GM12891 (cell line): ENCODE data around the gene PAEP.
"Not testable (repeated sequence)": the region's sequence is repeated elsewhere in the genome, so short reads cannot be mapped to it uniquely, and the experiment has no call there.

Source experiments
- DNase-seq: peaks from one replicate; pipeline ENCODE4 v3.0.0; 2011; ENCODE audit warnings: low spot score; ENCODE audit not compliant: insufficient read length
- FAIRE-seq: peaks from 2 replicates; lab custom pipeline; 2011; peaks lifted over from hg19 to GRCh38; lab: Jason Lieb, UNC
- PAX5 ChIP-seq: IDR thresholded peaks from 2 replicates; pipeline ENCODE4 v1.6.1; 2011; ENCODE audit warnings: low read length, moderate library complexity, mild to moderate bottlenecking; ENCODE audit not compliant: insufficient read depth, severe bottlenecking
- POLR2A ChIP-seq: IDR thresholded peaks from 2 replicates; pipeline ENCODE4 v1.6.1; 2011; ENCODE audit warnings: low read depth, low read length, control low read depth
- POLR2AphosphoS5 ChIP-seq: IDR thresholded peaks from 2 replicates; pipeline ENCODE4 v1.6.1; 2011; ENCODE audit warnings: low read depth, low read length, control low read depth
- POU2F2 ChIP-seq: IDR thresholded peaks from 2 replicates; pipeline ENCODE4 v1.6.1; 2011; ENCODE audit warnings: low read depth, mild to moderate bottlenecking, control low read depth, low read length, moderate library complexity
- SPI1 ChIP-seq: IDR thresholded peaks from 2 replicates; pipeline ENCODE4 v1.6.1; 2011; ENCODE audit warnings: low read depth, low read length, control low read depth
- TAF1 ChIP-seq: IDR thresholded peaks from 2 replicates; pipeline ENCODE4 v1.6.1; 2011; ENCODE audit warnings: low read depth, low read length, control low read depth

PAEP gene

DNA sequence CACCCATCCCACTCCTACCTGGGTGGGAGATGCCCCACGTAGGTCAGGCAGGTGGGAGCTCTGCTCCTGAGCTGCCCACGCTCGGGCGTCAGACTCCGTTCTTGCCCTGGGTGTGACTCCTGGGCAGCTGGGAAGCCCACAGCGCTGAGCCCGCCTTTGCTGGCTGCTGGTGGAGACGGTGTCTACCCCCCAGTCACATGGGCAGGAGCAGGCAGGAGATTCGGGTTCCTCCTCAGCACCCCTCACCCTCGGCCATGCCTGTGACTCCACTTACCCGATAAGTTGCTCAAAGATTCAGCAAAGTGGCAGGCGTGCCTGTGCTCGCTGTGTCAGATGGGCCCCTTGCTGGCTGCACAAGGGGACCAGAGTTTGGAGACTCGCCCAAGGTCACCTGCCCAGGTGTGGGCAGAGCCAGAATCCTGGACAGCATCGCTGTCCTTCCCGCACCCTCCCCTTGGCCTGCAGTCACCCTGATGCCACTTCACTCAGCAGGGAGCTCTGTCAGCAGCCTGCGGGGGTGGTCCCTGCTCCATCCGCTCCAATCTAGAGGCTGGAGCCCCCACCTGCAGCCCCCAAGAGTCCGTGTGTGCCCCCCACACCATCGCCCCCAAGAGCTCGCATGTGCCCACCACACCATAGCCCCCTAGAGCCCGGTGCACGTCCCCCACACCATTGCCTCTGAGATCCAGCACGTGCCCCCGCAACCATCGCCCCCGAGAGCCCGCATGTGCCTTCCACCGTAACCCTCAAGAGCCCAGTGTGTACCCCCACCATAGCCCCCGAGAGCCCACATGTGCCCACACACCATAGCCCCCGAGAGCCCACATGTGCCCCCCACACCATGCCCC is 36.1 kb upstream of the PAEP start:
- TF ChIP-seq TAF1 (no peak), POU2F2 (no peak), SPI1 (no peak), POLR2A (no peak), PAX5 (no peak), POLR2AphosphoS5 (no peak)
- DNase-seq (no peak), FAIRE-seq (no peak)

DNA sequence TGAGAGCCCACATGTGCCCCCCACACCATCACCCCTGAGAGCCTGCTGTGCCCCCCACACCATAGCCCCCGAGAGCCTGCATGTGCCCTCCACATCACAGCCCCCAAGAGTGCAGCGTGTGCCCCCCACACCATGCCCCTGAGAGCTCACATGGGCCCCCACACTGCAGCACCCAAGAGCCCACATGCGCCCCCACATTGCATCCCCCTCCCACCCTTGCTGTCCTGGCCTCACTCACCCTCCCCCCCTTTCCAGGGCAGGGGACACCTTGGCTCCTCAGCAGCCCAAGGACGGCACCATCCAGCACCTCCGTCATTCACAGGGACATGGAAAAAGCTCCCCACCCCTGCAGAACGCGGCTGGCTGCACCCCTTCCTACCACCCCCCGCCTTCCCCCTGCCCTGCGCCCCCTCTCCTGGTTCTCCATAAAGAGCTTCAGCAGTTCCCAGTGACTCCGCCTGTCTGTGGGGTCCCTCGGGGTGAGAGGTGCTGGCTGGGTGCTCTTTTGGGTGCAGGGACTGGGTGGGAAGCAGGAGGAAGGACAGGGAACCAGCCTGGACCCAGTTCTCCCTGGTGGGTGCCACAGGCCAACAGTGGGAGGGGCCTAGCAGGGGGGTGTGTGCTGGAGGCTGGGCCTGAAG is 35.3 kb upstream of the PAEP start:
- no peak for FAIRE-seq
- TF ChIP-seq TAF1 (no peak), POU2F2 (no peak), POLR2A (no peak), SPI1 (no peak)
- no peak for DNase-seq

DNA sequence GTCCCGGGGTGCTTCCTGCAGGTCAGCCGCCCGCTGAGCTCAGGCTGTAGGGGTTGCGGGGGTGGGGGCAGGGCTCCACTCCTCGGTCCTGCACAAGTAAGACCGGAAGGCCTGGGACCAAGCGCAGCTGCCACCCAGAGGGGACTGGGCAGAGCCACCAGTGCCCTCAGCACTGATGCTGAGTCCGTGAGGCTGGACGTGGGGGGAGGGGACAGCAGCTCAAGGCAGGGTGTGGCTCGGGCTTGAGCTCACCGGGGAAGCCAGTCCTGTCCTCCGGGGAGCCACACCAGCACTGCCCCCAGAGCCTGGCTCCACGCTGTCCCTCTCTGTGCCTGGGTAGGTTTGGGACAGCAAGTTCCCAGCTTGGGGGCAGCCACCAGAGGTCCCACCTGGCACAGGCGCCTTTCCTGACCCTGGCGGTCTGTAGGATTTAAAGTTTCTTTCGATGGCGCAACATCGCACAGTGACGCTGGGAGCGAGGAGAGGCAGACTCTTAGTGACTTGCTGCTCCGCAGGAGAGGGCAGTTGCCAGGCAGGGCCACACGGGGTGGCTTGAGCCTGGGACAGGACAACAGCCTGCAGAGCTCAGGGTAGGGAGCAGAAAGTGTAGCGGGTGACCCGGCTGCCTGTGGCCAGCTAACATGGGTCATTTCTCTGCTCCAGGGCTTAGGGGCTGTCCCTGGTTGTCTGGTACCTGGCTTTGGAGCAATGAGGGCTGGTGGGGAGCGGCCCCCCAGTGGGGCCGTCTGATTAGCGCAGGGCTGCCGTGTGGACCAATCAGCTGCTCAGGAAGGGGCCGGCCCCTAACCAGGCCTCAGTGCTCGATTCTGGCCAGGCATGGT is 34.6 kb upstream of the PAEP start:
- FAIRE-seq (no peak), DNase-seq (no peak)
- TF ChIP-seq SPI1 = no peak
- no peak for TF ChIP-seq POLR2A
- TF ChIP-seq TAF1 = no peak
- no peak for TF ChIP-seq POLR2AphosphoS5
- TF ChIP-seq PAX5 = no peak
- no peak for TF ChIP-seq POU2F2

DNA sequence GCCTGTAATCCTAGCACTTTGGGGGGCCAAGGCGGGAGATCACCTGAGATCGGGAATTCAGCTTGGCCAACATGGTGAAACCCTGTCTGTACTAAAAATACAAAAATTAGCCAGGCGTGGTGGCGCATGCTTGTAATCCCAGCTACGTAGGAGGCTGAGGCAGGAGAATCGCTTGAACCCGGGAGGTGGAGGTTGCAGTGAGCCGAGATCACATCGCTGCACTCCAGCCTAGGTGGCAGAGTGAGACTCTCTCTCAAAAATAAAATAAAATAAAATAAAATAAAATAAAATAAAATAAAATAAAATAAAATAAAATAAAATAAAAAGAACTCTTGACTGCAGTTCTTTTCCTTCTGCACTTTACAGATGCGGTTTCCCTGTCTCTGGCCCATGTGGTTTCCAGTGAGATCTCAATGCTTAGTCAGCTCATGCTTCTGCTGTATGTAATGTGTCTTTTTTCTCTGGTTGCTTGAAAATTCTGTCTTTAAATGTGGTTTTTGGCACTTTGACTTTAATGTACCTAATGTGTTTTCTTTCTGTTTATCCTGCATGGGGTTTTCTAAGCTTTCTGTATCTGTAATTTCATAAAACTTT is 32.6 kb upstream of the PAEP start:
- not testable (repeated sequence) for FAIRE-seq, DNase-seq

DNA sequence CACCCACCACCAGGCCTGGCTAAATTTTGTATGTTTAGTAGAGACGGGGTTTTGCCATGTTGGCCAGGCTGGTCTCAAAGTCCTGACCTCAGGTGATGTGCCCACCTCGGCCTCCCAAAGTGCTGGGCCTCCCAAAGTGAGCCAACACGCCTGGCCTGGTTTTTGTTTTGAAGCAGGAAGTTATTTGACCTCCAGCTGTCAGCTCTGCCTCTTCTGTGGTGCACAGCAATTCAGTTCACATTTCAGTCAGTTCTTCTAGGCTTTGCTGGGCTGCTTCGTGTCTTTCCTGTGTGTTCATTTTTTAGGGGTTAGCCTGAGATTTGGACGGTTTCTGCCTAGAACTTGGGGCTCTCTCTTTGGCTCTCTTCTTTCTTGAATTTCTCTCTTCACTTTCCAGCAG is 31.4 kb upstream of the PAEP start:
- no peak for FAIRE-seq

DNA sequence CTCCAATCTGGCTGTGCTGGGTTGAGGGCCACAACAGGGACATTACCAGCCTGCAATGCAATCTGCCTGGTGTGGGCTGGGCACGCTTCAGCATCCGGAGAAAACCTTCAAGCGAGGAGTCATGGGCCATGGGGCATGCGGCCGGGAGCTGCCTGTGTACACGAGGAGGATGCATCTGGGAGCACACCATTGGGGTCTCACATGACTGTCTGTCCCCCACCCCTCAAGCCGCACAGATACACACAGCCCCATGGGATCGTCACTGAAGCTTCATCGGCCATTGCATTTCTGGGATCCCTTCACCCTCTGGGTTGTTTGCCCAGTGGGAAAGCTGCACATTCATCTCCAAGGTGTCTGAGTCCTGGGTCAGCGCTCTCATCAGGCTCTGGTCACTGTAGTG is 30.5 kb upstream of the PAEP start:
- no peak for TF ChIP-seq POLR2AphosphoS5
- TF ChIP-seq POLR2A = no peak
- no peak for TF ChIP-seq POU2F2
- TF ChIP-seq PAX5 = no peak
- no peak for TF ChIP-seq TAF1
- TF ChIP-seq SPI1 = no peak
- DNase-seq (no peak), FAIRE-seq (no peak)

More for the DNA sequence above, 31.4 kb upstream of the PAEP start:
- no peak for DNase-seq
- no peak for TF ChIP-seq PAX5
- TF ChIP-seq POLR2AphosphoS5 = no peak
- TF ChIP-seq TAF1 = no peak
- TF ChIP-seq POU2F2 = no peak
- no peak for TF ChIP-seq POLR2A
- no peak for TF ChIP-seq SPI1

DNA sequence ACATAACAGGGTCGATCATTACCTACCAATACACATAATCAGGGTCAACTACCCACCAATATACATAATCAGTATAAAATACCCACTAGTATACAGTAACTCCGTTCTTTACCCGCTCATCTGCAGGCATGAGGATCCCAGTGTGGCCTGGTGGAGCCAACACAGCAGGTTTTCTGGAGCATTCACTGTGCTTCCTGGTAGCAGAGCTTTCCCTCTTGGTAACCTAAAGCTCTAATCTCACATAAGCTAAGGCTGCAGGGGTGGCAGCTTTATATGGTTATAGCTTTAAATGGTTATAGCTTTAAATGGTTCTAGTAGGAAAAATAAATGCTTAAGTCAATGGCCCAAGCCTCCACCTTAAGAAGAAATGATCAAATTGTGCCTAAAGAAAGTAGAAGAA is 28.4 kb upstream of the PAEP start:
- TF ChIP-seq PAX5 (no peak), SPI1 (no peak), TAF1 (no peak), POLR2A (no peak), POLR2AphosphoS5 (no peak), POU2F2 (no peak)
- no peak for FAIRE-seq
- DNase-seq = no peak

DNA sequence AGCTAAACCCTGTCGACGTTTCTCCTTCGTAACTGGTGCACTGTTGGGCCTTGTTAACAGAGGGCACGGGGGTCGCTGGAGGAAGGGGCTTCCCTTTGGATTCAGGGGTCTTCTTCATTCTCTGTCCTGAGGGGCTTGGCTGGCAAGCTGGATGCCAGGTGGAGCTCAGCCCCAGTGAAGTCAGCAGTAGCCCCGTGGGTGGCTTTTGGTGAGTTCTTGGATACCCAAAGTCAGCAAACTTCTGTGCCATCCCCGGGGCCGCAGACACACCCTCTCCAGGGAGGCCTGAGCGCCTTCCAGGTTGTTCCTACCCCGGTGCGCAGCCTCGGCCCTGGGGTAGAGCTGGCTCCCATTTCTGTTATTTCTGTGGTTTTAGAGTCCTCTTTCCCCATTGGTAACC is 27.9 kb upstream of the PAEP start:
- FAIRE-seq = no peak
- DNase-seq = no peak
- TF ChIP-seq TAF1 (no peak), POLR2A (no peak), PAX5 (no peak), SPI1 (no peak), POLR2AphosphoS5 (no peak), POU2F2 (no peak)

DNA sequence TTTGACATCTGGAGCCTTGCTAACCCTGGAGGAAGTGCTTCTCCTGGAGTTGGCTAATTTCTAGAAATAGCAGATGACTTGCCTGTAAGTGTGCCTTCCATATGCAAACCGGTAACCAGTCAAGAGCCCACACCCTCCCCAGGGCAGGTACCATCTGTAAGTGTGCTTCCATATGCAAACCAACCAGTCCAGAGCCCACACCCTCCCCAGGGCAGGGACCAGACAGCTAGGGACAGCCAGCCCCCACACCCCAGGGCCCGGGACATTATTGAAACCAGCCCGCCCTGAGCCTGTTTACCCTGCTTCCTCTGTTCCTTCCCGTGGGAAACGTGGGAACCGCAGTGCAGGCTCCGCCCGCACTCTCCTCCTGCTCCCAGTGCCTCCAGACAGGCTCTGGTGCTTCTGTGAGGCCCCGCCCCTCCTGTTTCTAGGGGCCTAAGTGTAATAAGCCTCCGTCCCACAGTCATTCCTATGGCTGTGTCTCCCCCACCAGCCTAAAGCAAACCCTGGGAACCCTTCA is 27.3 kb upstream of the PAEP start:
- FAIRE-seq, DNase-seq: not testable (repeated sequence)

DNA sequence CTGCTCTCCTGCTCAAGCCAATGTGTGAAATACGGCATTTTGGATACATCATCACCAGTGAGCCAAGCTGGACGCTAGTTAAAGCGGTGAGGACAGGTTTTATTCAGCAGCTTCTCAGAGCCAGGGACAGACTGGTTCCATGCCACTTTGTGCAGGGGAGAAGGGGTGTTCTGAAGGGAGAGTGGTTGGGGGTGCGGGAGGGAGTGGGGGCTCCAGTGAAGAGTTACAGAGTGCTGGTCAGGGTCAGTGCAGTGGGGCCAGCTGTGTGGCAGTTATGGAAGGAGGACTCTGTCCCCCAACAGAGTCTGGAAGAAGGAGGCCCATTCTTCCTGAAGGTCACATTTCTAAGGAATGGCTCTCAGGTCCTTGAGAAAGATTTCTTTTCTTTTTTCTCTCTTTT is 26.7 kb upstream of the PAEP start:
- DNase-seq, FAIRE-seq: not testable (repeated sequence)

DNA sequence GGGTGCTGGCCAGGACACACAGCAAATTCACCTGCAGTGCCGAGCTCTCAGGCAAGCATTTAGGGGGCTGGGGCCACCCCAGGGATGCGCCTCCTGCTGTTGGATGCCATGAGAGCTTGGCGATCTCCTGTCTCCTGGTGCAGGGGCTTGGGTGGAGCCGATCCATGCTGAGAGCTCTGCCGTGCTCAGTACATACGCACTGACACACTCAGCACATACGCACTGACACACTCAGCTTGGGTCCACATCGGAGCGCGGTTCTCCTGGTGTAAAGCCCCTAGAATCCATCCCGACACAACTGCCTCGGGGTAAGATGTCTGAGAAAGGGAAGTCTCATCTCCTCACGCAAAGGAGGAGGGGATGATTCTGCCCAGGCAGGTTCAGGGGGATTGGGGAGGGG is 25.9 kb upstream of the PAEP start:
- DNase-seq, FAIRE-seq: not testable (repeated sequence)
